ENCODE results near the gene LSS. TPM values are rescaled to one million over a fixed set of nuclear protein-coding genes. Genes with fewer than 3 reads are reported as not detected.

The LSS gene
- total RNA-seq, 4 donors from 2014 or later: 53.2 to 75.2 (median 62.3) TPM

- TF ChIP-seq, protein P1, sequence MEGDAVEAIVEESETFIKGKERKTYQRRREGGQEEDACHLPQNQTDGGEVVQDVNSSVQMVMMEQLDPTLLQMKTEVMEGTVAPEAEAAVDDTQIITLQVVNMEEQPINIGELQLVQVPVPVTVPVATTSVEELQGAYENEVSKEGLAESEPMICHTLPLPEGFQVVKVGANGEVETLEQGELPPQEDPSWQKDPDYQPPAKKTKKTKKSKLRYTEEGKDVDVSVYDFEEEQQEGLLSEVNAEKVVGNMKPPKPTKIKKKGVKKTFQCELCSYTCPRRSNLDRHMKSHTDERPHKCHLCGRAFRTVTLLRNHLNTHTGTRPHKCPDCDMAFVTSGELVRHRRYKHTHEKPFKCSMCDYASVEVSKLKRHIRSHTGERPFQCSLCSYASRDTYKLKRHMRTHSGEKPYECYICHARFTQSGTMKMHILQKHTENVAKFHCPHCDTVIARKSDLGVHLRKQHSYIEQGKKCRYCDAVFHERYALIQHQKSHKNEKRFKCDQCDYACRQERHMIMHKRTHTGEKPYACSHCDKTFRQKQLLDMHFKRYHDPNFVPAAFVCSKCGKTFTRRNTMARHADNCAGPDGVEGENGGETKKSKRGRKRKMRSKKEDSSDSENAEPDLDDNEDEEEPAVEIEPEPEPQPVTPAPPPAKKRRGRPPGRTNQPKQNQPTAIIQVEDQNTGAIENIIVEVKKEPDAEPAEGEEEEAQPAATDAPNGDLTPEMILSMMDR (IDR thresholded peaks at IDR 0.05): no peak
Observed at GRCh38 chr21:46196733-46197132, 31.8 kb downstream of the LSS start.

GRCh38 chr21:46195595-46196195 is 32.9 kb downstream of the LSS start:
- no peaks in the 10 kb centered on the region for H3K9me3 ChIP-seq
- H3K27me3 ChIP-seq: no peaks in the 10 kb centered on the region
- H3K4me1 ChIP-seq: no peaks in the 10 kb centered on the region
- no peak overlapping the region for H3K4me3 ChIP-seq
- WGBS, 2 donors (ENCODE audit: low coverage in 1 of 2): 91% methylated on average over 19 of the region's 20 CpGs; no CpG with 5 or more reads in 1 of the 2 donors
- H3K36me3 ChIP-seq: peaks cover 0 to 26% (median 11%) of the 10 kb centered on the region in 4 donors
- in situ Hi-C loops (cut with MboI; ENCODE audit: low pct_ligation_motif_present in 1 of 4, low pct_unique_long_range_greater_than_20kb in 1 of 4, low sequenced_read_pairs in 3 of 4) (no loop called here), intact Hi-C loops (cut with DNase I; ENCODE audit: low total_unique reads) (no loop called here)
- DNase-seq: no peak
- H3K27ac ChIP-seq: no peak overlapping the region
- TF ChIP-seq POLR2A (IDR thresholded peaks at IDR 0.05) (no peak), EP300 (IDR thresholded peaks at IDR 0.05; ENCODE audit: low read depth) (no peak), POLR2AphosphoS5 (IDR thresholded peaks at IDR 0.05) (no peak)
- TF ChIP-seq, protein P1 (IDR thresholded peaks at IDR 0.05): no peak

More at GRCh38 chr21:46196733-46197132, 31.8 kb downstream of the LSS start:
- peaks cover 0 to 26% (median 11%) of the 10 kb centered on the region in 4 donors for H3K36me3 ChIP-seq
- in situ Hi-C loops (cut with MboI; ENCODE audit: low pct_ligation_motif_present in 1 of 4, low pct_unique_long_range_greater_than_20kb in 1 of 4, low sequenced_read_pairs in 3 of 4) (no loop called here), intact Hi-C loops (cut with DNase I; ENCODE audit: low total_unique reads) (no loop called here)
- no peaks in the 10 kb centered on the region for H3K4me1 ChIP-seq
- H3K9me3 ChIP-seq: no peaks in the 10 kb centered on the region
- 89 to 90% methylated on average over 4 to 20 of the region's 20 CpGs for WGBS, 2 donors (ENCODE audit: low coverage in 1 of 2)
- H3K27me3 ChIP-seq: no peaks in the 10 kb centered on the region
- no peak for DNase-seq
- H3K4me3 ChIP-seq: no peak overlapping the region
- no peak overlapping the region for H3K27ac ChIP-seq

DNA sequence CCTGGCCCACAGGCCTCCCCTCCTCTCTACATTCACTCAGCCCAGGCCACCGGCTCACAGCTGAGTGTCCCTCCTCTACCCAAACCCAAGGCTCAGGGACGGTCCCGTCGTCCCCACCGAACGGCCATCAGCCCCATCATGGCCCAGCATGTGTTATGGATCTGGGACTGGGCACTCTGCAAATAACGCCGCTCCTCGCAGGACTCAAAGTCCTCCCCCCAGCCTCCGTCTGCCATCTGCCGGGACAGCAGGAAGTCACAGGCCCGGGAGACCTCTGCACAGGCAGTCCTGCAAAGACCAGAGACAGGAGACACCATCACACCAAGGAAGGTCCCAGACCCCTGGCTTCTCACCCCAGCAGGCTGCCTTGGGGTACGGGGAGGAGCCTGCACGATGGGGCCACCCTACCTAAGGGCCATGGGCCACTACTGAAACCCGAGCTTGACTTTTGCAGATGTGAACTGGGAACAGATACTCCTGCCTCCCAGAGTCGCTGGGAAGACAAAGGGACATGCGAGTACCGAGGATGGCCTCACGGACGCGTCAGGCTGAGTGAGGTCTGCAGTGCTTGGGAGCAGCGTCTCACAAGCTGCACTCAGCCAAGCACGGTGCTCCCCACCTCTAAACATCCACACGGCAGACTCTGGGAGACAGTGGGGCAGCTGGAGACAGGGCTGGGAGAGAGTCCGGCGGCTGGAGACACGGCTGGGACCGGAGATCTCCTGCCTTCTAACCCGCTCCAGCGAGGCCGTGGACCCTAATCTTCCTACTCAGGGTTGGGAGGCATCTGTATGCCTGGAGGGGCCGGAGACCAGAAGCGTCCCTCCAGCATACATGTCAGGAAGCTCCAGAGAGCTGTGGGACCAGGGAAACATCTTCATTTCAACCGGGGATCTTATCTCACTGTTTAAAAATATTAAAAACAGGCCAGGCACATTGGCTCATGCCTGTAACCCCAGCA is 33.9 kb downstream of the LSS start:
- Histone ChIP-seq H3K27ac (no peak overlapping the region), H3K4me1 (no peaks in the 10 kb centered on the region), H3K36me3 (peaks cover 0 to 21% (median 7%) of the 10 kb centered on the region in 4 donors), H3K9me3 (no peaks in the 10 kb centered on the region), H3K27me3 (no peaks in the 10 kb centered on the region), H3K4me3 (no peak overlapping the region)
- no peak for DNase-seq
- WGBS, 2 donors (ENCODE audit: low coverage in 1 of 2): 95% methylated on average over 26 of the region's 34 CpGs; no CpG with 5 or more reads in 1 of the 2 donors
- intact Hi-C loops (cut with DNase I; ENCODE audit: low total_unique reads) (no loop called here), in situ Hi-C loops (cut with MboI; ENCODE audit: low pct_ligation_motif_present in 1 of 4, low pct_unique_long_range_greater_than_20kb in 1 of 4, low sequenced_read_pairs in 3 of 4) (no loop called here)
- TF ChIP-seq, protein P1 (IDR thresholded peaks at IDR 0.05): no peak
- TF ChIP-seq POLR2AphosphoS5 (IDR thresholded peaks at IDR 0.05) (no peak), EP300 (IDR thresholded peaks at IDR 0.05; ENCODE audit: low read depth) (no peak), POLR2A (IDR thresholded peaks at IDR 0.05) (no peak)

DNA sequence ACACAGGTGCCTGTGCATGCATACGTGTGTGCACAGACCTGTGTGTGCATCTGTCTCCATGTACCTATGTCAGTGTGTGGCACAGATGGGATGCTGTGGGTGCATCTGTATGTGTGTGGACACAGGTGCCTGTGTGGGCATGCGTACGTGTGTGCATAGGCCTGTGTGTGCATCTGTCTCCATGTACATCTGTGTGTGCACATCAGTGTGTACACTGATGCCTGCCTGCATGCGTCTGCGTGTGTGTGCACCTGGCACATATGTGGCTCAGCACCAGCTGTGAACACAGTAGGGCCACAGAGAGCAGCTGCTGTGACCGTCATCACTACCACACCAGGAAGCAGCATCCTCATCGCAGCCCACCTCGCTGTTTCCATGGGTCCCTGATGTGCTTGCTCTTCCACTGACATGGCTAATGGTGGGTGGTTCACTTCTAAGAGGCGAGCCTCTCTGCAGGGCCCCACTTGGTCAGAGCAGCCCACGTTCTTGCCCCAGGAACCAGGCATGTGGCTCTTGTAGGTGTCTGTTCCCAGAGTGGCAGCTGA is 34.7 kb downstream of the LSS start:
- Histone ChIP-seq H3K27ac (no peak overlapping the region), H3K9me3 (no peaks in the 10 kb centered on the region), H3K27me3 (no peaks in the 10 kb centered on the region), H3K36me3 (peaks cover 0 to 21% (median 4%) of the 10 kb centered on the region in 4 donors), H3K4me3 (no peak overlapping the region), H3K4me1 (peaks cover 0 to 4% (median under 1%) of the 10 kb centered on the region in 4 donors)
- no peak for TF ChIP-seq POLR2A (IDR thresholded peaks at IDR 0.05)
- TF ChIP-seq EP300 (IDR thresholded peaks at IDR 0.05; ENCODE audit: low read depth): no peak
- no peak for DNase-seq
- intact Hi-C loops (cut with DNase I; ENCODE audit: low total_unique reads) (no loop called here), in situ Hi-C loops (cut with MboI; ENCODE audit: low pct_ligation_motif_present in 1 of 4, low pct_unique_long_range_greater_than_20kb in 1 of 4, low sequenced_read_pairs in 3 of 4) (no loop called here)
- WGBS, 2 donors (ENCODE audit: low coverage in 1 of 2): 93 to 100% methylated on average over 1 to 10 of the region's 10 CpGs

All from transverse colon (tissue), 4 donors.